Keratinocyte (primary cell): ENCODE measurements around the gene FRRS1L. TPM values are rescaled to one million over a fixed set of nuclear protein-coding genes. Genes with fewer than 3 reads are reported as not detected.

Source experiments
- DNase-seq: peaks from one replicate; pipeline ENCODE4 v3.0.0-alpha.2; 2011; ENCODE audit warnings: low read depth, missing footprints, low spot score
- FAIRE-seq: peaks from 2 replicates; lab custom pipeline; 2011; peaks lifted over from hg19 to GRCh38; lab: Jason Lieb, UNC
- H2AFZ ChIP-seq: 2 replicates; pipeline ENCODE4 v1.6.0; 2012; ENCODE audit warnings: low read length, control low read depth, inconsistent platforms; ENCODE audit not compliant: control insufficient read depth
- H3K27ac ChIP-seq: 2 replicates; pipeline ENCODE4 v1.5.1; 2011; ENCODE audit warnings: low read length; ENCODE audit not compliant: control insufficient read depth, insufficient read depth
- H3K27me3 ChIP-seq: 3 replicates; pipeline ENCODE4 v1.6.0; 2011; ENCODE audit warnings: low read length; ENCODE audit not compliant: control insufficient read depth, insufficient read depth; ENCODE audit errors: extremely low read depth
- H3K36me3 ChIP-seq, 2 experiments: 2 replicates in 1 of 2; 3 replicates in 1 of 2; pipeline ENCODE4 v1.5.1; 2011; ENCODE audit warnings: low read length in 2 of 2, mild to moderate bottlenecking in 1 of 2; ENCODE audit not compliant: control insufficient read depth in 2 of 2, insufficient read depth in 2 of 2; ENCODE audit errors: extremely low read depth in 1 of 2
- H3K4me1 ChIP-seq: 3 replicates; pipeline ENCODE4 v1.5.1; 2011; ENCODE audit warnings: low read length; ENCODE audit not compliant: control insufficient read depth, insufficient read depth; ENCODE audit errors: extremely low read depth
- H3K4me2 ChIP-seq: 3 replicates; pipeline ENCODE4 v1.6.0; 2011; ENCODE audit warnings: low read depth, low read length; ENCODE audit not compliant: control insufficient read depth, insufficient read depth; ENCODE audit errors: extremely low read depth
- H3K4me3 ChIP-seq, 3 experiments: fragments of 200-600 bp in 1 of 3; sonication (generic) in 1 of 3; 2 replicates in 2 of 3; 3 replicates in 1 of 3; pipeline ENCODE4 v1.5.1; 2011 to 2016; ENCODE audit warnings: low read length in 3 of 3, mild to moderate bottlenecking in 3 of 3, control low read depth in 2 of 3, inconsistent platforms in 1 of 3, low read depth in 1 of 3, mixed read lengths in 1 of 3, mixed run types in 1 of 3, moderate library complexity in 1 of 3; ENCODE audit not compliant: control insufficient read depth in 2 of 3, insufficient read depth in 2 of 3; ENCODE audit errors: extremely low read depth in 1 of 3
- H3K79me2 ChIP-seq: 2 replicates; pipeline ENCODE4 v1.6.0; 2012; ENCODE audit warnings: low read length; ENCODE audit not compliant: control insufficient read depth, insufficient read depth
- H3K9ac ChIP-seq: 3 replicates; pipeline ENCODE4 v1.6.0; 2011; ENCODE audit warnings: low read length; ENCODE audit not compliant: control insufficient read depth, insufficient read depth; ENCODE audit errors: extremely low read depth
- H3K9me1 ChIP-seq: 3 replicates; pipeline ENCODE4 v1.6.0; 2011; ENCODE audit warnings: low read length; ENCODE audit not compliant: control insufficient read depth, insufficient read depth; ENCODE audit errors: extremely low read depth
- H3K9me3 ChIP-seq: 2 replicates; pipeline ENCODE4 v1.5.1; 2012; ENCODE audit warnings: low read depth, low read length; ENCODE audit not compliant: control insufficient read depth
- H4K20me1 ChIP-seq: 3 replicates; pipeline ENCODE4 v1.6.0; 2011; ENCODE audit warnings: low read length; ENCODE audit not compliant: control insufficient read depth, insufficient read depth; ENCODE audit errors: extremely low read depth
- CTCF ChIP-seq, 3 experiments: IDR thresholded peaks in 1 of 3; conservative IDR thresholded peaks in 1 of 3; optimal IDR thresholded peaks in 1 of 3; 2 replicates in 2 of 3; 3 replicates in 1 of 3; pipeline versions ENCODE3 to v1.5.1; 2011; ENCODE audit warnings: low read length in 3 of 3, mild to moderate bottlenecking in 3 of 3, moderate library complexity in 2 of 3, control low read depth in 1 of 3, inconsistent platforms in 1 of 3; ENCODE audit not compliant: insufficient read depth in 2 of 3; ENCODE audit errors: extremely low read depth in 1 of 3
- EZH2 ChIP-seq: IDR thresholded peaks from one replicate; pipeline ENCODE4 v1.6.1; 2012; ENCODE audit warnings: inconsistent platforms, mild to moderate bottlenecking, low read length, moderate library complexity
- dilution Hi-C: fragments of 300-500 bp; cut with MboI; formaldehyde crosslinking; loops from one replicate; pipeline ENCODE4 v1.7.0; 2020; ENCODE audit warnings: low sequenced_read_pairs; ENCODE audit not compliant: extremely low pct_ligation_motif_present
- polyA plus RNA-seq, 5 experiments: library from polyadenylated mRNA; depleted of rRNA in 3 of 5; stranded (reverse) in 3 of 5; stranded (forward) in 1 of 5; unstranded in 1 of 5; fragments of >200 nt; gene quantifications; 1 replicate in 1 of 5; 2 replicates in 3 of 5; 3 replicates in 1 of 5; pipeline versions ENCODE4 v1.2.1 to v1.2.3, GENCODE V29; 2011 to 2012; ENCODE audit warnings: missing spikeins in 2 of 5, low read depth in 1 of 5, low replicate concordance in 1 of 5

FRRS1L gene
- polyA plus RNA-seq, 1 donor (not counting 4 experiments of a cell fraction or from before 2014, with no cell fraction given), result not detected

GRCh38 chr9:109161471-109161870, 5.6 kb downstream of the FRRS1L start:
- H3K27me3 ChIP-seq, result peaks cover 12% of the 10 kb centered on the region
- H3K9ac ChIP-seq, result no peak overlapping the region
- no peaks in the 10 kb centered on the region for H3K79me2 ChIP-seq
- no peaks in the 10 kb centered on the region for H3K9me3 ChIP-seq
- no peaks in the 10 kb centered on the region for H3K4me1 ChIP-seq
- no peaks in the 10 kb centered on the region for H4K20me1 ChIP-seq
- no peak overlapping the region for H2AFZ ChIP-seq
- DNase-seq (no peak), FAIRE-seq (no peak)
- no peak overlapping the region for H3K27ac ChIP-seq
- no peaks in the 10 kb centered on the region for H3K9me1 ChIP-seq
- no peak for TF ChIP-seq EZH2
- TF ChIP-seq CTCF (optimal IDR thresholded peaks at IDR 0.05 in 1 of 3, IDR thresholded peaks at IDR 0.05 in 1 of 3, conservative IDR thresholded peaks at IDR 0.05 in 1 of 3; ENCODE audit: extremely low read depth in 1 of 3, insufficient read depth in 2 of 3, low read length in 3 of 3), result no peak
- no peak overlapping the region for H3K4me3 ChIP-seq
- H3K4me2 ChIP-seq, result no peak overlapping the region
- H3K36me3 ChIP-seq, result no peaks in the 10 kb centered on the region
- dilution Hi-C loops, result no loop called here

GRCh38 chr9:109159583-109159982, 7.5 kb downstream of the FRRS1L start:
- no peak overlapping the region for H3K27ac ChIP-seq
- DNase-seq (no peak), FAIRE-seq (no peak)
- no peaks in the 10 kb centered on the region for H4K20me1 ChIP-seq
- no peak overlapping the region for H3K4me3 ChIP-seq
- dilution Hi-C loops, result no loop called here
- H3K9me1 ChIP-seq, result no peaks in the 10 kb centered on the region
- H3K4me1 ChIP-seq, result no peaks in the 10 kb centered on the region
- H3K79me2 ChIP-seq, result no peaks in the 10 kb centered on the region
- no peak overlapping the region for H3K9ac ChIP-seq
- TF ChIP-seq EZH2 (no peak), CTCF (optimal IDR thresholded peaks at IDR 0.05 in 1 of 3, IDR thresholded peaks at IDR 0.05 in 1 of 3, conservative IDR thresholded peaks at IDR 0.05 in 1 of 3; ENCODE audit: extremely low read depth in 1 of 3, insufficient read depth in 2 of 3, low read length in 3 of 3) (no peak)
- no peaks in the 10 kb centered on the region for H3K9me3 ChIP-seq
- H3K36me3 ChIP-seq, result no peaks in the 10 kb centered on the region
- no peak overlapping the region for H3K4me2 ChIP-seq
- H3K27me3 ChIP-seq, result no peaks in the 10 kb centered on the region
- no peak overlapping the region for H2AFZ ChIP-seq
